ENCODE results near the gene PPP1R3D.
"Not testable (repeated sequence)": the region's sequence is repeated elsewhere in the genome, so short reads cannot be mapped to it uniquely, and the experiment has no call there.

PPP1R3D gene

GRCh38 chr20:59911041-59911440 lies 29.1 kb downstream of the PPP1R3D start:
- no peak for DNase-seq

DNA sequence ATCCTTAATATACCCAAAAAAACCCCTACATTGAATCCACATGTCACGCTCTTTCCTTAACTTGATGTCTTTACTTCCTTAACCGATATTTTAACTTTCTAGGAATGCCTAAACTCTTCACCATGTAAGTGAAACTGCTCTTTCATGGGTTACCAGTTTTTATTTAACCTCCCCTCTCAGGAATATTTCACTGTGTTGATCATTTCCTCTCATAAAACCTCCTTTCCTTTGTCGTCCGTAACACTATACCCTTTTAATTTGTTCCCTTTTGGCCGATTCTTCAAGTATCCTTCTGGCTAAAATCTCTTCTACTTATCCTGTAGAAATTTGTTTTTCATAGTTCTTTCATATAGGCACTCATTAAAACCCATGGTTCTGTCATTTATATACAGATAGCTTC lies 31.2 kb downstream of the PPP1R3D start:
- no peak for DNase-seq

- no peak for DNase-seq
Measured at GRCh38 chr20:59903621-59904020, 36.5 kb downstream of the PPP1R3D start.

DNA sequence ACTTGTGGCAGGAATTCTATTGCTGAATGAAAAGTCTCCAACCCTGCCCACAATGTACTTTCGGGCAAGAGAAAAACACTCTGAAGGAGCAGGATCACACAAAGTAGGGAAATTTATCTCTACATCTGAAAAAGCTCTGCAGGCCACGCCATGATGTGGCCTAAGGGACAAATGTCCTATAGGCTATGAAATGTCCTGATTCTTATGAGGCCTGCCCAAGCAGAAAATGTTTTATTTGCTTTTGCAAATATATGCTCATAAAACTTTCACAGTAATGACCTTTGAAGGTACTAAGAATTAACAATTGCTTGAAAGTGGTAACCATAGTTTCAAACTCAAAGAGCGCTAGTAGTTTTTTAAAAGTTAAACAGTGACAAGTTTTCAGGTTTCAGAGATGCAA lies 37.6 kb downstream of the PPP1R3D start:
- no peak for DNase-seq

DNA sequence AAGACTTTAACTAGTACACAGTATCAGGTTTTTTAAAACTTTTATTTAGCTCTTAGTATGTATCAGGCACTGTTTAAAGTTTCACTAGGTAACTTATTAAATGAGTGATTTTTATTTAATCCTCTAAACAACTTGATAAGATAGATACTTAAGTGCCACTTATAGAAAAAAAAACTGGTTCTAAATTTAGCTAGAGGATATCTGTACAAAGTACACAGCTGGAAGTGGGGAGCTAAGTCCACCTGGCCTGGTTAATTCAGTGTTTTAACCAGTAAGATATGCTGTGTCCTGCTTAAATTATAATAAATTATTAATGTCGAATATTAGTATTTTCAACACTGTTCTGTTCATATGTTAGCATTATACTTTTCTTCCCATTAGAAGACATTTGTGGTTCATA lies 44.2 kb downstream of the PPP1R3D start:
- no peak for DNase-seq

DNA sequence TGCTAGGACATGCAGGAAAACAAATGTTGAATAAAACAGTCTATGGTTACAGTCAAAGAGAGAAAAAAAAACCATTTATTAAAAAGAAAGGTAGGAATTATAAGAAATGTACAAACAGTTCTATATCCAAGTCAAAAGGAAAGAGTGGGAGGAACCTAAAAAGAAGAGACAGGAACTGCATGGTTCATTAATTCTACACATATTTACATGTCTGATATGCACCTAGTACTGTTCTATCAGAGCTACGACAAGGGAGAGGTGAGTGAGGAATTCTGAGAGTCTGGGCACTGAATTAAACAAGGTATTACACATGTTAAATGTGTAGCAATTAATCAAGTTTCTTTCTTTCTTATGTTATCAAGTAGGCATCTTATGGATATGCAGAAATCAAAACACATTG lies 48.5 kb downstream of the PPP1R3D start:
- no peak for DNase-seq

GRCh38 chr20:59890035-59890434 lies 50.1 kb downstream of the PPP1R3D start:
- not testable (repeated sequence) for DNase-seq

- DNase-seq: no peak
Measured at GRCh38 chr20:59888050-59888449, 52.1 kb downstream of the PPP1R3D start.
